Liver (tissue), 9 donors: Measurements from ENCODE around the gene DNAH7. TPM values are rescaled to one million over a fixed set of nuclear protein-coding genes. Genes with fewer than 3 reads are reported as not detected.

Experiments used
- DNase-seq: peaks from one replicate; pipeline ENCODE4 v3.0.0-alpha.2; 2017; ENCODE audit warnings: low spot score
- H3K27ac ChIP-seq, 2 donors: one replicate each; pipeline ENCODE4 v1.7.0; 2013; ENCODE audit warnings: inconsistent platforms in 2 of 2, low read length in 2 of 2, control low read depth in 1 of 2, low read depth in 1 of 2, mild to moderate bottlenecking in 1 of 2
- H3K27me3 ChIP-seq, 4 donors: one replicate each; pipeline versions ENCODE4 v1.6.1 to v1.7.0; 2013; ENCODE audit warnings: low read length in 3 of 4, inconsistent platforms in 1 of 4, mild to moderate bottlenecking in 1 of 4, moderate library complexity in 1 of 4; ENCODE audit not compliant: control insufficient read depth in 4 of 4, insufficient read depth in 4 of 4
- H3K36me3 ChIP-seq, 4 donors: one replicate each; pipeline versions ENCODE4 v1.6.1 to v1.7.0; 2013; ENCODE audit warnings: low read length in 3 of 4, mild to moderate bottlenecking in 3 of 4, low read depth in 1 of 4, moderate library complexity in 1 of 4; ENCODE audit not compliant: control insufficient read depth in 4 of 4, insufficient read depth in 3 of 4
- H3K4me1 ChIP-seq, 4 donors: one replicate each; pipeline versions ENCODE4 v1.6.1 to v1.7.0; 2013; ENCODE audit warnings: low read length in 3 of 4, mild to moderate bottlenecking in 3 of 4, moderate library complexity in 1 of 4; ENCODE audit not compliant: control insufficient read depth in 4 of 4, insufficient read depth in 4 of 4
- H3K4me3 ChIP-seq, 3 donors: one replicate each; pipeline versions ENCODE4 v1.6.1 to v1.7.0; 2013; ENCODE audit warnings: low read length in 3 of 3, control low read depth in 1 of 3, low read depth in 1 of 3, mild to moderate bottlenecking in 1 of 3
- H3K9ac ChIP-seq, 2 donors: one replicate each; pipeline ENCODE4 v1.7.0; 2013; ENCODE audit warnings: low read length in 2 of 2, mild to moderate bottlenecking in 2 of 2, moderate library complexity in 2 of 2, control low read depth in 1 of 2, low read depth in 1 of 2
- H3K9me3 ChIP-seq, 4 donors: one replicate each; pipeline versions ENCODE4 v1.6.1 to v1.7.0; 2013; ENCODE audit warnings: low read length in 3 of 4; ENCODE audit not compliant: control insufficient read depth in 4 of 4
- ATF3 ChIP-seq: IDR thresholded peaks from 2 replicates; pipeline ENCODE4 v1.6.1; 2016; ENCODE audit warnings: antibody characterized with exemption
- EGR1 ChIP-seq, 2 donors: IDR thresholded peaks; 2 replicates each; pipeline ENCODE4 v1.6.1; 2016 to 2018; ENCODE audit warnings: antibody characterized with exemption in 2 of 2, low read depth in 2 of 2
- FOXA1 ChIP-seq: IDR thresholded peaks from 2 replicates; pipeline ENCODE4 v1.6.1; 2016; ENCODE audit warnings: antibody characterized with exemption
- GABPA ChIP-seq, 2 donors: IDR thresholded peaks in 1 of 2; conservative IDR thresholded peaks in 1 of 2; 2 replicates each; pipeline ENCODE4 v1.6.1; 2016; ENCODE audit warnings: antibody characterized with exemption in 2 of 2, mild to moderate bottlenecking in 1 of 2, moderate library complexity in 1 of 2
- HNF4A ChIP-seq, 2 donors: conservative IDR thresholded peaks; 2 replicates each; pipeline ENCODE4 v1.6.1; 2016; ENCODE audit warnings: antibody characterized with exemption in 2 of 2, mild to moderate bottlenecking in 2 of 2
- HNF4G ChIP-seq: IDR thresholded peaks from 2 replicates; pipeline ENCODE4 v1.6.1; 2016; ENCODE audit warnings: antibody characterized with exemption
- JUND ChIP-seq, 2 donors: IDR thresholded peaks; 2 replicates each; pipeline ENCODE4 v1.6.1; 2016; ENCODE audit warnings: antibody characterized with exemption in 2 of 2
- YY1 ChIP-seq: IDR thresholded peaks from 2 replicates; pipeline ENCODE4 v1.6.1; 2016; ENCODE audit warnings: antibody characterized with exemption, mild to moderate bottlenecking
- WGBS: extraction: QIAGEN DNeasy Blood & Tissue Kit; methylation state at CpG from one replicate; pipeline ENCODE4 v1.1.7; 2013; 5-methylcytosine and 5-hydroxymethylcytosine counted together
- polyA plus RNA-seq, 2 donors: library from polyadenylated mRNA; stranded (reverse) in 1 of 2; unstranded in 1 of 2; fragments of 200-250 nt in 1 of 2; fragments of >200 nt in 1 of 2; fragmentation: Nextera tagmentation in 1 of 2; extraction: Ambion mirVana in 1 of 2; gene quantifications; one replicate each; pipeline versions ENCODE4 v1.2.1 to v1.2.3, GENCODE V29; 2013 to 2015
- total RNA-seq, 2 donors: library from RNA; depleted of rRNA; stranded (reverse); fragments of >200 nt; gene quantifications; one replicate each; pipeline ENCODE4 v1.2.3, GENCODE V29; 2014
- TF ChIP-seq, protein P1 (sequence below): fragments of 150-350 bp; IDR thresholded peaks from 2 replicates; pipeline ENCODE4 v1.5.1; 2017; ENCODE audit warnings: improper control_type of control experiment, low read depth, low read length; ENCODE audit not compliant: missing input control
- TF ChIP-seq, protein P2 (sequence below): IDR thresholded peaks from 2 replicates; pipeline ENCODE4 v1.6.1; 2016; ENCODE audit warnings: antibody characterized with exemption
- TF ChIP-seq, protein P3 (sequence below): IDR thresholded peaks from 2 replicates; pipeline ENCODE4 v1.6.1; 2016; ENCODE audit warnings: antibody characterized with exemption, mild to moderate bottlenecking
- donor health status: healthy.
- donor health status: healthy.
- donor health status: healthy.
- donor health status: healthy.
- donor health status: healthy.

DNAH7 gene
- total and polyA plus RNA-seq, 4 donors: under 0.01 to 0.50 (median 0.07) TPM

- Histone ChIP-seq H3K27me3 (no peaks in the 10 kb centered on the region), H3K36me3 (no peaks in the 10 kb centered on the region), H3K27ac (no peak overlapping the region), H3K9ac (no peak overlapping the region), H3K4me1 (peaks cover 3 to 23% (median 8%) of the 10 kb centered on the region in 4 donors), H3K4me3 (no peak overlapping the region), H3K9me3 (no peaks in the 10 kb centered on the region)
- no peak for DNase-seq
- TF ChIP-seq GABPA (IDR thresholded peaks at IDR 0.05 in 1 of 2, conservative IDR thresholded peaks at IDR 0.05 in 1 of 2): no peak
- TF ChIP-seq ATF3: no peak
- peak in 1 of 2 donors; percentile 15 for TF ChIP-seq JUND (IDR thresholded peaks at IDR 0.05)
- WGBS: 22% methylated on average over 2 of the region's 2 CpGs
These were observed 9.2 kb upstream of the DNAH7 start for GRCh38 chr2:196077821-196078220.

GRCh38 chr2:196076778-196077568 is 8.3 kb upstream of the DNAH7 start:
- Histone ChIP-seq H3K4me1 (peaks cover 3 to 23% (median 8%) of the 10 kb centered on the region in 4 donors), H3K9me3 (no peaks in the 10 kb centered on the region), H3K27me3 (no peaks in the 10 kb centered on the region), H3K36me3 (no peaks in the 10 kb centered on the region), H3K9ac (no peak overlapping the region), H3K4me3 (no peak overlapping the region), H3K27ac (no peak overlapping the region)
- DNase-seq: no peak
- TF ChIP-seq, protein P1, sequence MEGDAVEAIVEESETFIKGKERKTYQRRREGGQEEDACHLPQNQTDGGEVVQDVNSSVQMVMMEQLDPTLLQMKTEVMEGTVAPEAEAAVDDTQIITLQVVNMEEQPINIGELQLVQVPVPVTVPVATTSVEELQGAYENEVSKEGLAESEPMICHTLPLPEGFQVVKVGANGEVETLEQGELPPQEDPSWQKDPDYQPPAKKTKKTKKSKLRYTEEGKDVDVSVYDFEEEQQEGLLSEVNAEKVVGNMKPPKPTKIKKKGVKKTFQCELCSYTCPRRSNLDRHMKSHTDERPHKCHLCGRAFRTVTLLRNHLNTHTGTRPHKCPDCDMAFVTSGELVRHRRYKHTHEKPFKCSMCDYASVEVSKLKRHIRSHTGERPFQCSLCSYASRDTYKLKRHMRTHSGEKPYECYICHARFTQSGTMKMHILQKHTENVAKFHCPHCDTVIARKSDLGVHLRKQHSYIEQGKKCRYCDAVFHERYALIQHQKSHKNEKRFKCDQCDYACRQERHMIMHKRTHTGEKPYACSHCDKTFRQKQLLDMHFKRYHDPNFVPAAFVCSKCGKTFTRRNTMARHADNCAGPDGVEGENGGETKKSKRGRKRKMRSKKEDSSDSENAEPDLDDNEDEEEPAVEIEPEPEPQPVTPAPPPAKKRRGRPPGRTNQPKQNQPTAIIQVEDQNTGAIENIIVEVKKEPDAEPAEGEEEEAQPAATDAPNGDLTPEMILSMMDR: no peak
- TF ChIP-seq, protein P2, sequence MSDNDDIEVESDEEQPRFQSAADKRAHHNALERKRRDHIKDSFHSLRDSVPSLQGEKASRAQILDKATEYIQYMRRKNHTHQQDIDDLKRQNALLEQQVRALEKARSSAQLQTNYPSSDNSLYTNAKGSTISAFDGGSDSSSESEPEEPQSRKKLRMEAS: no peak
- TF ChIP-seq JUND (IDR thresholded peaks at IDR 0.05) (no peak), HNF4A (conservative IDR thresholded peaks at IDR 0.05) (no peak), HNF4G (no peak), EGR1 (IDR thresholded peaks at IDR 0.05; ENCODE audit: low read depth in 2 of 2) (no peak), ATF3 (no peak)
- TF ChIP-seq, protein P3, sequence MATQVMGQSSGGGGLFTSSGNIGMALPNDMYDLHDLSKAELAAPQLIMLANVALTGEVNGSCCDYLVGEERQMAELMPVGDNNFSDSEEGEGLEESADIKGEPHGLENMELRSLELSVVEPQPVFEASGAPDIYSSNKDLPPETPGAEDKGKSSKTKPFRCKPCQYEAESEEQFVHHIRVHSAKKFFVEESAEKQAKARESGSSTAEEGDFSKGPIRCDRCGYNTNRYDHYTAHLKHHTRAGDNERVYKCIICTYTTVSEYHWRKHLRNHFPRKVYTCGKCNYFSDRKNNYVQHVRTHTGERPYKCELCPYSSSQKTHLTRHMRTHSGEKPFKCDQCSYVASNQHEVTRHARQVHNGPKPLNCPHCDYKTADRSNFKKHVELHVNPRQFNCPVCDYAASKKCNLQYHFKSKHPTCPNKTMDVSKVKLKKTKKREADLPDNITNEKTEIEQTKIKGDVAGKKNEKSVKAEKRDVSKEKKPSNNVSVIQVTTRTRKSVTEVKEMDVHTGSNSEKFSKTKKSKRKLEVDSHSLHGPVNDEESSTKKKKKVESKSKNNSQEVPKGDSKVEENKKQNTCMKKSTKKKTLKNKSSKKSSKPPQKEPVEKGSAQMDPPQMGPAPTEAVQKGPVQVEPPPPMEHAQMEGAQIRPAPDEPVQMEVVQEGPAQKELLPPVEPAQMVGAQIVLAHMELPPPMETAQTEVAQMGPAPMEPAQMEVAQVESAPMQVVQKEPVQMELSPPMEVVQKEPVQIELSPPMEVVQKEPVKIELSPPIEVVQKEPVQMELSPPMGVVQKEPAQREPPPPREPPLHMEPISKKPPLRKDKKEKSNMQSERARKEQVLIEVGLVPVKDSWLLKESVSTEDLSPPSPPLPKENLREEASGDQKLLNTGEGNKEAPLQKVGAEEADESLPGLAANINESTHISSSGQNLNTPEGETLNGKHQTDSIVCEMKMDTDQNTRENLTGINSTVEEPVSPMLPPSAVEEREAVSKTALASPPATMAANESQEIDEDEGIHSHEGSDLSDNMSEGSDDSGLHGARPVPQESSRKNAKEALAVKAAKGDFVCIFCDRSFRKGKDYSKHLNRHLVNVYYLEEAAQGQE: no peak
- WGBS: 66% methylated on average over 5 of the region's 5 CpGs

- H3K27me3 ChIP-seq: no peaks in the 10 kb centered on the region
- H3K9me3 ChIP-seq: no peaks in the 10 kb centered on the region
- TF ChIP-seq YY1: no peak
- no peak for TF ChIP-seq FOXA1
- TF ChIP-seq EGR1 (IDR thresholded peaks at IDR 0.05; ENCODE audit: low read depth in 2 of 2): no peak
- no peaks in the 10 kb centered on the region for H3K36me3 ChIP-seq
- H3K27ac ChIP-seq: no peak overlapping the region
- no peak overlapping the region for H3K4me3 ChIP-seq
- no peak for DNase-seq
- no peak overlapping the region for H3K9ac ChIP-seq
- WGBS: 0% methylated on average over 1 of the region's 1 CpG
- peaks cover 3 to 22% (median 8%) of the 10 kb centered on the region in 4 donors for H3K4me1 ChIP-seq
These were observed 6.6 kb upstream of the DNAH7 start for GRCh38 chr2:196075196-196075595.
